ENCODE measurements around the gene ARG2. TPM values are rescaled to one million over a fixed set of nuclear protein-coding genes. Genes with fewer than 3 reads are reported as not detected.

Gene ARG2
- total RNA-seq, 1 donor from 2014 or later, result 11.1 TPM

GRCh38 chr14:67683842-67684241 is 64.1 kb downstream of the ARG2 start:
- Mint-ChIP-seq H3K27ac (ENCODE audit: unreplicated experiment) (no peak overlapping the region), H3K4me3 (ENCODE audit: unreplicated experiment) (no peak overlapping the region), H3K4me1 (ENCODE audit: low read depth) (no peaks in the 10 kb centered on the region), H3K9me3 (ENCODE audit: low read depth) (no peaks in the 10 kb centered on the region), H3K27me3 (ENCODE audit: low read depth) (no peaks in the 10 kb centered on the region), H3K36me3 (ENCODE audit: low read depth) (peaks cover 24% of the 10 kb centered on the region)
- no peak for TF ChIP-seq CTCF (IDR thresholded peaks at IDR 0.05)
- DNase-seq (ENCODE audit: low spot score), result no peak

GRCh38 chr14:67690011-67690410 is 70.3 kb downstream of the ARG2 start:
- no peak overlapping the region for H3K4me3 Mint-ChIP-seq (ENCODE audit: unreplicated experiment)
- peaks cover 20% of the 10 kb centered on the region for H3K4me1 Mint-ChIP-seq (ENCODE audit: low read depth)
- no peak overlapping the region for H3K27ac Mint-ChIP-seq (ENCODE audit: unreplicated experiment)
- H3K9me3 Mint-ChIP-seq (ENCODE audit: low read depth), result no peaks in the 10 kb centered on the region
- H3K27me3 Mint-ChIP-seq (ENCODE audit: low read depth), result no peaks in the 10 kb centered on the region
- H3K36me3 Mint-ChIP-seq (ENCODE audit: low read depth), result peaks cover 33% of the 10 kb centered on the region
- no peak for TF ChIP-seq CTCF (IDR thresholded peaks at IDR 0.05)
- no peak for DNase-seq (ENCODE audit: low spot score)

GRCh38 chr14:67694791-67695393 is 75.2 kb downstream of the ARG2 start:
- H3K27me3 Mint-ChIP-seq (ENCODE audit: low read depth), result no peaks in the 10 kb centered on the region
- H3K4me1 Mint-ChIP-seq (ENCODE audit: low read depth), result peaks cover 20% of the 10 kb centered on the region
- peak overlapping the region; percentile 94 for H3K27ac Mint-ChIP-seq (ENCODE audit: unreplicated experiment)
- no peaks in the 10 kb centered on the region for H3K9me3 Mint-ChIP-seq (ENCODE audit: low read depth)
- TF ChIP-seq CTCF (IDR thresholded peaks at IDR 0.05), result no peak
- DNase-seq (ENCODE audit: low spot score), result no peak
- peak overlapping the region; percentile 98 for H3K4me3 Mint-ChIP-seq (ENCODE audit: unreplicated experiment)
- H3K36me3 Mint-ChIP-seq (ENCODE audit: low read depth), result peaks cover 13% of the 10 kb centered on the region

- peak; percentile 93 for DNase-seq (ENCODE audit: low spot score)
- H3K4me3 Mint-ChIP-seq (ENCODE audit: unreplicated experiment), result peak within 1 kb of the TSS; percentile 98
- peak within 1 kb of the TSS; percentile 94 for H3K27ac Mint-ChIP-seq (ENCODE audit: unreplicated experiment)
- no peaks in the 10 kb centered on the region for H3K9me3 Mint-ChIP-seq (ENCODE audit: low read depth)
- peaks cover 20% of the 10 kb centered on the region for H3K4me1 Mint-ChIP-seq (ENCODE audit: low read depth)
- H3K27me3 Mint-ChIP-seq (ENCODE audit: low read depth), result no peaks in the 10 kb centered on the region
- peaks cover 8% of the 10 kb centered on the region for H3K36me3 Mint-ChIP-seq (ENCODE audit: low read depth)
- TF ChIP-seq CTCF (IDR thresholded peaks at IDR 0.05), result peak; percentile 9
Observed at GRCh38 chr14:67695394-67695949, 75.8 kb downstream of the ARG2 start, which contains the start of gene RDH11. RDH11 (minus strand) TSS chr14:67695764; CDS start chr14:67695703, 61 bp downstream.

- TF ChIP-seq CTCF (IDR thresholded peaks at IDR 0.05), result no peak
- peaks cover 26% of the 10 kb centered on the region for H3K4me1 Mint-ChIP-seq (ENCODE audit: low read depth)
- no peak overlapping the region for H3K4me3 Mint-ChIP-seq (ENCODE audit: unreplicated experiment)
Observed at GRCh38 chr14:67697006-67697405, 77.3 kb downstream of the ARG2 start.

More at GRCh38 chr14:67697006-67697405, 77.3 kb downstream of the ARG2 start:
- Mint-ChIP-seq H3K27me3 (ENCODE audit: low read depth) (no peaks in the 10 kb centered on the region), H3K9me3 (ENCODE audit: low read depth) (no peaks in the 10 kb centered on the region), H3K27ac (ENCODE audit: unreplicated experiment) (no peak overlapping the region), H3K36me3 (ENCODE audit: low read depth) (peaks cover 2% of the 10 kb centered on the region)
- no peak for DNase-seq (ENCODE audit: low spot score)
